ENCODE data around the gene SLC2A1.

Gene SLC2A1

DNA sequence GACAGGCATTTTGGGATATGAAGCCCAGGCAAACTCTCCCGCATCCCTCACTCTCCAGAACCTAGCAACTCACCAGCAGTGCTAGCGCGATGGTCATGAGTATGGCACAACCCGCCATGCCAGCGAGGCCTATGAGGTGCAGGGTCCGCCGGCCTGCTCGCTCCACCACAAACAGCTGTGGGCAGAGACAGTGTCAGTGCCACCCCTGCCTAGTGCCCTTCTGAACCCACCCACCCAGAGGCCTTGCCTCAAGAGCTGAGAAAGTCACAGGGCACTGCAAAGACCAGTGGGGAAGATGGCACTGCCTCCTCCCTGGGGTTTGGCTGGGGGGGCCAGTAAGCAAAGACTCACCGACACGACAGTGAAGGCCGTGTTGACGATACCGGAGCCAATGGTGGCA, 29.8 kb downstream of the SLC2A1 start:
- H3K79me2 ChIP-seq: peaks cover 3% of the 10 kb centered on the region
- no peak overlapping the region for H3K9ac ChIP-seq
- H3K27me3 ChIP-seq (ENCODE audit: control insufficient read depth, insufficient read depth, low read length): no peaks in the 10 kb centered on the region
- peaks cover 2% of the 10 kb centered on the region for H3K4me1 ChIP-seq
- H3K36me3 ChIP-seq (ENCODE audit: control insufficient read depth, insufficient read depth, low read length): no peaks in the 10 kb centered on the region
- no peak overlapping the region for H3K4me3 ChIP-seq (ENCODE audit: low read depth, low read length)
- H3K9me3 ChIP-seq (ENCODE audit: control insufficient read depth, low read length): no peaks in the 10 kb centered on the region
- no peak overlapping the region for H2AFZ ChIP-seq
- H3K27ac ChIP-seq: no peak overlapping the region
- no peak overlapping the region for H3K4me2 ChIP-seq (ENCODE audit: low read length)
- no peak for TF ChIP-seq CTCF (IDR thresholded peaks at IDR 0.05)

DNA sequence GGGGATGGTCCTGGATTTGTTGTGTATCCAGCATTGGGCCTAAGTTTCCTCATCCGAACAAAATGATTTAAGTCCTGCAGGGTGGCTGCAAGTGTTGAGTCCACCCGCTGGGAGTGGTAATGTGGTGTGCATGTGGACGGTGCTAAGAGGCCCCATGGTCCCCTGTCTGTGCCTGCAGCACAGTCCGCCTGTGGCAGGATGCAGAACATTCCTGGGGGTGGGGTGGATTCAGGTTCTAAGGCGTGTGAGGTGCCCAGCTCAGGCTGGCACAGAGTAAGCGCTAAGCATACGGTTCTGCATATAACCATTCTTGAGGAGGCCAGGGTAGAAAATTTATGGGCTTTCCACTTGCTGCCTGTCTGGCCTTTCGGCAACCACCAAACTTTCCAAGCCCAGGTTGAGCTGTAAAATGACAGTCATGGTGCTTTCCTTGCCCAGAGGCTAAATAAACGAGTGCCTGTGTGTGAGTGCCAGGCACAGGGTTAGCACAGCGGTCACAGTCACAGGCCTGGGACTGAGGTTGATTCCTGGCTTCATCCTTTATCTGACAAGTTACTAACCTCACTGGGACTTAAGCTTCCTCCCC, 30.7 kb downstream of the SLC2A1 start:
- Histone ChIP-seq H2AFZ (no peak overlapping the region), H3K4me2 (ENCODE audit: low read length) (no peak overlapping the region), H3K4me1 (peaks cover 2% of the 10 kb centered on the region), H3K79me2 (peaks cover 3% of the 10 kb centered on the region), H3K4me3 (ENCODE audit: low read depth, low read length) (no peak overlapping the region), H3K36me3 (ENCODE audit: control insufficient read depth, insufficient read depth, low read length) (no peaks in the 10 kb centered on the region), H3K9me3 (ENCODE audit: control insufficient read depth, low read length) (no peaks in the 10 kb centered on the region), H3K9ac (no peak overlapping the region), H3K27me3 (ENCODE audit: control insufficient read depth, insufficient read depth, low read length) (no peaks in the 10 kb centered on the region), H3K27ac (no peak overlapping the region)
- no peak for TF ChIP-seq CTCF (IDR thresholded peaks at IDR 0.05)

- H2AFZ ChIP-seq: no peak overlapping the region
- no peak overlapping the region for H3K27ac ChIP-seq
- H3K4me1 ChIP-seq: peaks cover 2% of the 10 kb centered on the region
- H3K4me3 ChIP-seq (ENCODE audit: low read depth, low read length): no peak overlapping the region
- no peak for TF ChIP-seq CTCF (IDR thresholded peaks at IDR 0.05)
- no peaks in the 10 kb centered on the region for H3K27me3 ChIP-seq (ENCODE audit: control insufficient read depth, insufficient read depth, low read length)
- no peaks in the 10 kb centered on the region for H3K36me3 ChIP-seq (ENCODE audit: control insufficient read depth, insufficient read depth, low read length)
- H3K4me2 ChIP-seq (ENCODE audit: low read length): no peak overlapping the region
- H3K79me2 ChIP-seq: peaks cover under 1% of the 10 kb centered on the region
- no peaks in the 10 kb centered on the region for H3K9me3 ChIP-seq (ENCODE audit: control insufficient read depth, low read length)
- H3K9ac ChIP-seq: no peak overlapping the region
Measured at GRCh38 chr1:42927274-42927841, 31.3 kb downstream of the SLC2A1 start.

GRCh38 chr1:42926879-42927242, 31.8 kb downstream of the SLC2A1 start:
- Histone ChIP-seq H3K9me3 (ENCODE audit: control insufficient read depth, low read length) (no peaks in the 10 kb centered on the region), H3K9ac (no peak overlapping the region), H2AFZ (no peak overlapping the region), H3K4me3 (ENCODE audit: low read depth, low read length) (no peak overlapping the region), H3K4me1 (peaks cover 2% of the 10 kb centered on the region), H3K27ac (no peak overlapping the region), H3K36me3 (ENCODE audit: control insufficient read depth, insufficient read depth, low read length) (no peaks in the 10 kb centered on the region), H3K4me2 (ENCODE audit: low read length) (no peak overlapping the region), H3K79me2 (no peaks in the 10 kb centered on the region), H3K27me3 (ENCODE audit: control insufficient read depth, insufficient read depth, low read length) (no peaks in the 10 kb centered on the region)
- no peak for TF ChIP-seq CTCF (IDR thresholded peaks at IDR 0.05)

Data from parathyroid adenoma (tissue), 2 donors.